K562 (cell line): Measurements from ENCODE around the gene ZNF83. TPM values are rescaled to one million over a fixed set of nuclear protein-coding genes. Genes with fewer than 3 reads are reported as not detected.

Experiments
- DMBX1 ChIP-seq: fragments of 250-450 bp; sonication (Bioruptor Pico); IDR thresholded peaks from 2 replicates; pipeline ENCODE4 v1.8.0; 2022; ENCODE audit warnings: inconsistent platforms, mild to moderate bottlenecking, moderate library complexity, borderline replicate concordance
- ELF4 ChIP-seq: fragments of 450-650 bp; formaldehyde crosslinking; IDR thresholded peaks from 2 replicates; pipeline ENCODE4 v1.4.0; 2022; ENCODE audit warnings: missing genetic modification characterization
- FIP1L1 ChIP-seq: fragments of 200-400 bp; formaldehyde crosslinking; IDR thresholded peaks from 2 replicates; pipeline ENCODE4 v1.6.1; 2018; ENCODE audit warnings: mild to moderate bottlenecking, low read depth, low read length; ENCODE audit not compliant: poor library complexity, severe bottlenecking
- FOXM1 ChIP-seq, 2 experiments: fragments of 450-650 bp in 1 of 2; sonication (generic) in 1 of 2; formaldehyde crosslinking in 1 of 2; IDR thresholded peaks; 2 replicates each; pipeline versions ENCODE4 v1.6.1 to v1.9.0; 2017 to 2022; ENCODE audit warnings: low read depth in 2 of 2, mild to moderate bottlenecking in 2 of 2, missing genetic modification reagents in 1 of 2, moderate library complexity in 1 of 2
- POLR2AphosphoS2 ChIP-seq: IDR thresholded peaks from 2 replicates; pipeline ENCODE4 v1.6.1; 2012; ENCODE audit warnings: low read length, improper control_type of control experiment
- RNF2 ChIP-seq: sonication (generic); IDR thresholded peaks from 2 replicates; pipeline ENCODE4 v1.6.1; 2016
- SRSF7 ChIP-seq: fragments of 200-400 bp; formaldehyde crosslinking; optimal IDR thresholded peaks from 2 replicates; pipeline ENCODE3; 2017; ENCODE audit warnings: mild to moderate bottlenecking, low read depth, low read length
- ZNF551 ChIP-seq: fragments of 250-450 bp; sonication (Bioruptor Pico); IDR thresholded peaks from 2 replicates; pipeline ENCODE4 v1.5.0; 2021; ENCODE audit warnings: mild to moderate bottlenecking, moderate library complexity
- ZSCAN32 ChIP-seq: fragments of 450-650 bp; formaldehyde crosslinking; IDR thresholded peaks from 2 replicates; pipeline ENCODE4 v1.4.0; 2020; ENCODE audit warnings: mild to moderate bottlenecking, moderate library complexity
- polyA plus RNA-seq, 8 experiments: library from polyadenylated mRNA; depleted of rRNA in 4 of 8; stranded (reverse) in 5 of 8; unstranded in 3 of 8; fragments of >200 nt; fragmentation: Nextera tagmentation in 2 of 8; fragmentation: Illumina TruSeq in 1 of 8; extraction: Ambion mirVana in 2 of 8; extraction: Trizol in 1 of 8; gene quantifications; 2 replicates each; pipeline versions ENCODE4 v1.2.1 to v1.2.3, GENCODE V29; 2011 to 2014; ENCODE audit warnings: inconsistent platforms in 1 of 8, missing spikeins in 1 of 8
- total RNA-seq, 7 experiments: library from RNA; depleted of rRNA in 6 of 7; stranded (reverse); fragments of >200 nt in 6 of 7; fragmentation: Illumina TruSeq in 2 of 7; extraction: Trizol in 2 of 7; gene quantifications; 2 replicates each; pipeline versions ENCODE4 v1.2.1 to v1.2.3, GENCODE V29; 2011 to 2021; ENCODE audit warnings: low replicate concordance in 1 of 7
- TF ChIP-seq, protein P1 (sequence below): fragments of 450-650 bp; IDR thresholded peaks from 2 replicates; pipeline ENCODE4 v1.6.1; 2016; ENCODE audit warnings: mild to moderate bottlenecking, moderate library complexity
- TF ChIP-seq, protein P2 (sequence below): sonication (generic); formaldehyde crosslinking; IDR thresholded peaks from 2 replicates; pipeline ENCODE4 v1.8.0; 2022; ENCODE audit warnings: mild to moderate bottlenecking, low read depth, missing genetic modification reagents
- TF ChIP-seq, protein P3 (sequence below), 2 experiments: IDR thresholded peaks; 2 replicates each; pipeline ENCODE4 v1.6.1; 2011; ENCODE audit warnings: borderline replicate concordance in 1 of 2, control low read depth in 1 of 2, low read depth in 1 of 2, low read length in 1 of 2, mild to moderate bottlenecking in 1 of 2, mixed read lengths in 1 of 2, moderate library complexity in 1 of 2; ENCODE audit not compliant: insufficient read depth in 1 of 2, insufficient read length in 1 of 2, poor library complexity in 1 of 2, severe bottlenecking in 1 of 2; ENCODE audit errors: extremely low read depth in 1 of 2

Gene ZNF83
- total and polyA plus RNA-seq, 9 of the 15 experiments (the other 6 are each of a cell fraction or from before 2014, with no cell fraction given) = 18.6 to 74.3 (median 51.9) TPM

DNA sequence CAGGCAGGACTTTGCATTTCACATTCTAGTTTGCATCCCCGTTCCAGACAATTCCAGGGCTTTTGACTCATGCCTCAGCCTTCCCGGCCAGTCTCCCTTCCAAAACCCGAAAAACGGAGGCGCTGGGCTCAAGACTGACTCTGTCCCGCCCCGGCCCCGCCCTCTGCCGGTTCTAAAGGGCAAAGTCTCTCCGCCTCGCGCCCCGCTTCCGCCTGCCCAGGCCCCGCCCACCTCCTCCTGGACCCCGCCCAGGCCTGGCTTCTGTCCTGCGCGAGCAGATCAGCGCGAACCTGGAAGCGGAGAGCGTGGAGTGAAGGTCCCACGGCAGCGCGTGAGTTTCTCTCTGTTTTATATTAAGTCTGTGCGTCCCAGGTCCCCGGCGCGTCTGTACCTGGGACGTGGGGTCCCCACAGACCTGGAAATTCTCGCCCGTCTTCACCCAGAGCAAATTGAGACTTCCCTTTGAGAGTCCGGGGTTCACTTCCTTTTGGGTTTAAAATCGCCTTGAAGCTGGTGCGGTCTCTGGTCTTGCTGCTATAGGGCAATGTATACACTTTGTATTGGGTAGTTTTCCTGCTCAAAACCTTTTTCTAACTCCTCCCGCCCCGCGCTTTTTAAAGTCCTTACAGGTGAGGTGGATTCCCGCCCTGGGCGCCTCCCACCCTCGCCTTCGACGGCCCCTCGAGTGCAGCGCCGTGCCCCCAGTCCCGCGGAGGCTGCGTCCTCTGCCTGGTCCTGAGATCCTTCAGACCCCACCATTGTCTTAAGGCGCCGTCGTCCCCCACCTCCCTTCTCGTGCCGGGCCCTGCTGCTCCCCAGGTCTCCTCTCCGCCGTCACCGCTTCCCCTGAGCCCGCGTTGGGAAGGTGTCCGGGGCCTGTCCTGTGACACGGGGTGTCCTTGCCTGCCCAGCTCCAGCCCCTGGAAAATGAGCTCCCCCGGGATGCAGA is 36.9 kb downstream of the ZNF83 start (continued):
- TF ChIP-seq FIP1L1 (no peak), DMBX1 (CRISPR knock-in tag) (no peak), SRSF7 (no peak), ELF4 (CRISPR knock-in tag) (no peak), RNF2 (no peak), POLR2AphosphoS2 (0 out of 2 replicates have a peak, but pooled peaks have one; percentile 25), ZNF551 (CRISPR knock-in tag) (no peak), FOXM1 (IDR thresholded peaks at IDR 0.05; ENCODE audit: low read depth) (no peak), FOXM1 (CRISPR knock-in tag; IDR thresholded peaks at IDR 0.05; ENCODE audit: low read depth) (no peak), ZSCAN32 (no peak)
- TF ChIP-seq, protein P1, sequence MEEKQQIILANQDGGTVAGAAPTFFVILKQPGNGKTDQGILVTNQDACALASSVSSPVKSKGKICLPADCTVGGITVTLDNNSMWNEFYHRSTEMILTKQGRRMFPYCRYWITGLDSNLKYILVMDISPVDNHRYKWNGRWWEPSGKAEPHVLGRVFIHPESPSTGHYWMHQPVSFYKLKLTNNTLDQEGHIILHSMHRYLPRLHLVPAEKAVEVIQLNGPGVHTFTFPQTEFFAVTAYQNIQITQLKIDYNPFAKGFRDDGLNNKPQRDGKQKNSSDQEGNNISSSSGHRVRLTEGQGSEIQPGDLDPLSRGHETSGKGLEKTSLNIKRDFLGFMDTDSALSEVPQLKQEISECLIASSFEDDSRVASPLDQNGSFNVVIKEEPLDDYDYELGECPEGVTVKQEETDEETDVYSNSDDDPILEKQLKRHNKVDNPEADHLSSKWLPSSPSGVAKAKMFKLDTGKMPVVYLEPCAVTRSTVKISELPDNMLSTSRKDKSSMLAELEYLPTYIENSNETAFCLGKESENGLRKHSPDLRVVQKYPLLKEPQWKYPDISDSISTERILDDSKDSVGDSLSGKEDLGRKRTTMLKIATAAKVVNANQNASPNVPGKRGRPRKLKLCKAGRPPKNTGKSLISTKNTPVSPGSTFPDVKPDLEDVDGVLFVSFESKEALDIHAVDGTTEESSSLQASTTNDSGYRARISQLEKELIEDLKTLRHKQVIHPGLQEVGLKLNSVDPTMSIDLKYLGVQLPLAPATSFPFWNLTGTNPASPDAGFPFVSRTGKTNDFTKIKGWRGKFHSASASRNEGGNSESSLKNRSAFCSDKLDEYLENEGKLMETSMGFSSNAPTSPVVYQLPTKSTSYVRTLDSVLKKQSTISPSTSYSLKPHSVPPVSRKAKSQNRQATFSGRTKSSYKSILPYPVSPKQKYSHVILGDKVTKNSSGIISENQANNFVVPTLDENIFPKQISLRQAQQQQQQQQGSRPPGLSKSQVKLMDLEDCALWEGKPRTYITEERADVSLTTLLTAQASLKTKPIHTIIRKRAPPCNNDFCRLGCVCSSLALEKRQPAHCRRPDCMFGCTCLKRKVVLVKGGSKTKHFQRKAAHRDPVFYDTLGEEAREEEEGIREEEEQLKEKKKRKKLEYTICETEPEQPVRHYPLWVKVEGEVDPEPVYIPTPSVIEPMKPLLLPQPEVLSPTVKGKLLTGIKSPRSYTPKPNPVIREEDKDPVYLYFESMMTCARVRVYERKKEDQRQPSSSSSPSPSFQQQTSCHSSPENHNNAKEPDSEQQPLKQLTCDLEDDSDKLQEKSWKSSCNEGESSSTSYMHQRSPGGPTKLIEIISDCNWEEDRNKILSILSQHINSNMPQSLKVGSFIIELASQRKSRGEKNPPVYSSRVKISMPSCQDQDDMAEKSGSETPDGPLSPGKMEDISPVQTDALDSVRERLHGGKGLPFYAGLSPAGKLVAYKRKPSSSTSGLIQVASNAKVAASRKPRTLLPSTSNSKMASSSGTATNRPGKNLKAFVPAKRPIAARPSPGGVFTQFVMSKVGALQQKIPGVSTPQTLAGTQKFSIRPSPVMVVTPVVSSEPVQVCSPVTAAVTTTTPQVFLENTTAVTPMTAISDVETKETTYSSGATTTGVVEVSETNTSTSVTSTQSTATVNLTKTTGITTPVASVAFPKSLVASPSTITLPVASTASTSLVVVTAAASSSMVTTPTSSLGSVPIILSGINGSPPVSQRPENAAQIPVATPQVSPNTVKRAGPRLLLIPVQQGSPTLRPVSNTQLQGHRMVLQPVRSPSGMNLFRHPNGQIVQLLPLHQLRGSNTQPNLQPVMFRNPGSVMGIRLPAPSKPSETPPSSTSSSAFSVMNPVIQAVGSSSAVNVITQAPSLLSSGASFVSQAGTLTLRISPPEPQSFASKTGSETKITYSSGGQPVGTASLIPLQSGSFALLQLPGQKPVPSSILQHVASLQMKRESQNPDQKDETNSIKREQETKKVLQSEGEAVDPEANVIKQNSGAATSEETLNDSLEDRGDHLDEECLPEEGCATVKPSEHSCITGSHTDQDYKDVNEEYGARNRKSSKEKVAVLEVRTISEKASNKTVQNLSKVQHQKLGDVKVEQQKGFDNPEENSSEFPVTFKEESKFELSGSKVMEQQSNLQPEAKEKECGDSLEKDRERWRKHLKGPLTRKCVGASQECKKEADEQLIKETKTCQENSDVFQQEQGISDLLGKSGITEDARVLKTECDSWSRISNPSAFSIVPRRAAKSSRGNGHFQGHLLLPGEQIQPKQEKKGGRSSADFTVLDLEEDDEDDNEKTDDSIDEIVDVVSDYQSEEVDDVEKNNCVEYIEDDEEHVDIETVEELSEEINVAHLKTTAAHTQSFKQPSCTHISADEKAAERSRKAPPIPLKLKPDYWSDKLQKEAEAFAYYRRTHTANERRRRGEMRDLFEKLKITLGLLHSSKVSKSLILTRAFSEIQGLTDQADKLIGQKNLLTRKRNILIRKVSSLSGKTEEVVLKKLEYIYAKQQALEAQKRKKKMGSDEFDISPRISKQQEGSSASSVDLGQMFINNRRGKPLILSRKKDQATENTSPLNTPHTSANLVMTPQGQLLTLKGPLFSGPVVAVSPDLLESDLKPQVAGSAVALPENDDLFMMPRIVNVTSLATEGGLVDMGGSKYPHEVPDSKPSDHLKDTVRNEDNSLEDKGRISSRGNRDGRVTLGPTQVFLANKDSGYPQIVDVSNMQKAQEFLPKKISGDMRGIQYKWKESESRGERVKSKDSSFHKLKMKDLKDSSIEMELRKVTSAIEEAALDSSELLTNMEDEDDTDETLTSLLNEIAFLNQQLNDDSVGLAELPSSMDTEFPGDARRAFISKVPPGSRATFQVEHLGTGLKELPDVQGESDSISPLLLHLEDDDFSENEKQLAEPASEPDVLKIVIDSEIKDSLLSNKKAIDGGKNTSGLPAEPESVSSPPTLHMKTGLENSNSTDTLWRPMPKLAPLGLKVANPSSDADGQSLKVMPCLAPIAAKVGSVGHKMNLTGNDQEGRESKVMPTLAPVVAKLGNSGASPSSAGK = peak; percentile 88
- TF ChIP-seq, protein P2, sequence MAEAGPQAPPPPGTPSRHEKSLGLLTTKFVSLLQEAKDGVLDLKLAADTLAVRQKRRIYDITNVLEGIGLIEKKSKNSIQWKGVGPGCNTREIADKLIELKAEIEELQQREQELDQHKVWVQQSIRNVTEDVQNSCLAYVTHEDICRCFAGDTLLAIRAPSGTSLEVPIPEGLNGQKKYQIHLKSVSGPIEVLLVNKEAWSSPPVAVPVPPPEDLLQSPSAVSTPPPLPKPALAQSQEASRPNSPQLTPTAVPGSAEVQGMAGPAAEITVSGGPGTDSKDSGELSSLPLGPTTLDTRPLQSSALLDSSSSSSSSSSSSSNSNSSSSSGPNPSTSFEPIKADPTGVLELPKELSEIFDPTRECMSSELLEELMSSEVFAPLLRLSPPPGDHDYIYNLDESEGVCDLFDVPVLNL (CRISPR knock-in tag) = no peak
- TF ChIP-seq, protein P3, sequence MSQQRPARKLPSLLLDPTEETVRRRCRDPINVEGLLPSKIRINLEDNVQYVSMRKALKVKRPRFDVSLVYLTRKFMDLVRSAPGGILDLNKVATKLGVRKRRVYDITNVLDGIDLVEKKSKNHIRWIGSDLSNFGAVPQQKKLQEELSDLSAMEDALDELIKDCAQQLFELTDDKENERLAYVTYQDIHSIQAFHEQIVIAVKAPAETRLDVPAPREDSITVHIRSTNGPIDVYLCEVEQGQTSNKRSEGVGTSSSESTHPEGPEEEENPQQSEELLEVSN (IDR thresholded peaks at IDR 0.05; ENCODE audit: borderline replicate concordance in 1 of 2, extremely low read depth in 1 of 2, insufficient read depth in 1 of 2, insufficient read length in 1 of 2, low read depth in 1 of 2, low read length in 1 of 2, poor library complexity in 1 of 2, severe bottlenecking in 1 of 2) = peak; percentile 77 to 96
